Type B pancreatic cell (in vitro differentiated cells): ENCODE results near the gene GNA15. TPM values are rescaled to one million over a fixed set of nuclear protein-coding genes. Genes with fewer than 3 reads are reported as not detected.
A peak's percentile ranks its signal among the peaks of the same experiment; 100 is the strongest.

Source experiments
- DNase-seq: peaks from one replicate; pipeline ENCODE4 v3.0.0; 2021; ENCODE audit warnings: mixed read lengths; ENCODE audit not compliant: unreplicated experiment; ENCODE audit errors: extremely low spot score
- H3K27ac Mint-ChIP-seq: 2 replicates; pipeline ENCODE4 v1.8.0; 2021; ENCODE audit warnings: mild to moderate bottlenecking, mixed read lengths
- H3K27me3 Mint-ChIP-seq: 2 replicates; pipeline ENCODE4 v1.8.0; 2021; ENCODE audit warnings: mixed read lengths
- H3K36me3 Mint-ChIP-seq: 2 replicates; pipeline ENCODE4 v1.8.0; 2021; ENCODE audit warnings: mixed read lengths
- H3K4me1 Mint-ChIP-seq: one replicate; pipeline ENCODE4 v1.8.0; 2021; ENCODE audit warnings: mixed read lengths; ENCODE audit not compliant: unreplicated experiment
- H3K4me3 Mint-ChIP-seq: 2 replicates; pipeline ENCODE4 v1.8.0; 2021; ENCODE audit warnings: mild to moderate bottlenecking, mixed read lengths
- H3K9me3 Mint-ChIP-seq: 2 replicates; pipeline ENCODE4 v1.8.0; 2021; ENCODE audit warnings: mixed read lengths
- total RNA-seq: library from RNA; stranded (reverse); gene quantifications from 2 replicates; pipeline ENCODE4 v1.2.1, GENCODE V29; 2021; ENCODE audit warnings: low replicate concordance
- TF ChIP-seq, protein P1 (sequence below): fragments of 200-600 bp; sonication (generic); conservative IDR thresholded peaks from 2 replicates; pipeline ENCODE4 v1.5.0; 2021; ENCODE audit warnings: antibody characterized with exemption, mild to moderate bottlenecking

Gene GNA15
- total RNA-seq, 1 donor from 2014 or later, result 1.6 TPM

DNA sequence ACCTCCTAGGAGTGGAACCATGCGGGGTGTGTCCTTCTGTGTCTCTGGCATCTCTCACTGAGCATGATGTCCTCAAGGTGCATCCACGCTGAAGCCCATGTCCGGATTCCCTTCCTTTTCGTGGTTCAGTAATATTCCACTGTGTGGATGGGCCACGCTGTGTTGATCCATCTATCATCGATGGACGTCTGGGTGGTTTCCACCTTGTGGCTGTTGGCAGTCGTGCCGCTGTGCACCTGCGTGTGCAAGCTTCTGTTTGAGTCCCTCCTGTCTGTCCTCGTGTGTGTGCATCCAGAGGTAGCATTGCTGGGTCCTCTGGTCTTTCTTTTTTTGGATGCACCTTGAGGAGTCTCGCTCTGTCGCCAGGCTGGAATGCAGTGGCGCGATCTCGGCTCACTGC is 11.2 kb upstream of the GNA15 start:
- Mint-ChIP-seq H3K4me3 (no peak overlapping the region), H3K27ac (peak overlapping the region; percentile 56), H3K36me3 (no peaks in the 10 kb centered on the region), H3K27me3 (no peaks in the 10 kb centered on the region), H3K4me1 (peaks cover 8% of the 10 kb centered on the region), H3K9me3 (peaks cover 4% of the 10 kb centered on the region)
- TF ChIP-seq, protein P1, sequence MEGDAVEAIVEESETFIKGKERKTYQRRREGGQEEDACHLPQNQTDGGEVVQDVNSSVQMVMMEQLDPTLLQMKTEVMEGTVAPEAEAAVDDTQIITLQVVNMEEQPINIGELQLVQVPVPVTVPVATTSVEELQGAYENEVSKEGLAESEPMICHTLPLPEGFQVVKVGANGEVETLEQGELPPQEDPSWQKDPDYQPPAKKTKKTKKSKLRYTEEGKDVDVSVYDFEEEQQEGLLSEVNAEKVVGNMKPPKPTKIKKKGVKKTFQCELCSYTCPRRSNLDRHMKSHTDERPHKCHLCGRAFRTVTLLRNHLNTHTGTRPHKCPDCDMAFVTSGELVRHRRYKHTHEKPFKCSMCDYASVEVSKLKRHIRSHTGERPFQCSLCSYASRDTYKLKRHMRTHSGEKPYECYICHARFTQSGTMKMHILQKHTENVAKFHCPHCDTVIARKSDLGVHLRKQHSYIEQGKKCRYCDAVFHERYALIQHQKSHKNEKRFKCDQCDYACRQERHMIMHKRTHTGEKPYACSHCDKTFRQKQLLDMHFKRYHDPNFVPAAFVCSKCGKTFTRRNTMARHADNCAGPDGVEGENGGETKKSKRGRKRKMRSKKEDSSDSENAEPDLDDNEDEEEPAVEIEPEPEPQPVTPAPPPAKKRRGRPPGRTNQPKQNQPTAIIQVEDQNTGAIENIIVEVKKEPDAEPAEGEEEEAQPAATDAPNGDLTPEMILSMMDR, result no peak
- no peak for DNase-seq

DNA sequence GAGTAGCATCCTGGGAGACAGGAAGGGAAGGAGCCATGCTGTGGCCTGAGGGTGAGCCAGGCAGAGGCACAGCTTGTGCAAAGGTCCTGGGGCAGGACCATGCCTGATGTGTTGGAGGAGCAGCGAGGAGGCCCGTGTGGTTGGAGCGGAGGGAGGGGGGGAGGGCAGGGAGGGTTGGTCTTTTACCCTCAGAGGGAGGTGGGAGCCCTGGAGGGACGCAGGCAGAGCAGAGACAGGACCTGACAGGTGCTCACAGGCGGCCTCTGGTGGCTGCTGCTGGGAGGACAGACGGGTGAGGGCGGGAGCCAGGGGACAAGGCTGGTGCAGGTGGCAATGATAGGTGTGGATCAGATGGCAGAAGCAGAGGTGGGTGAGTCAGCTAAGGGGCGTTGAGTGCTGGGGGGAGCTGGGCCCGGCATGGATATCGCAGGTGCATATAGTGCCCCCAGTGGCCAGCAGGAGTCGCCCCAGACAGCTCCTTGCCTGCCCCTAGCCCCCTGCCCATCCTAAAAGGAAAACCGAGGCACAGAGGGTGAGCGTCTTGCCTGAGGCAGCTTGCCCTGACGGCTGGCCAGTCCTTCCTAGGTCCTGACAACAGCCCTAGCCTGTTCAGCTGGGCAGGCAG is 9.8 kb upstream of the GNA15 start:
- DNase-seq, result no peak
- H3K27ac Mint-ChIP-seq, result no peak overlapping the region

DNA sequence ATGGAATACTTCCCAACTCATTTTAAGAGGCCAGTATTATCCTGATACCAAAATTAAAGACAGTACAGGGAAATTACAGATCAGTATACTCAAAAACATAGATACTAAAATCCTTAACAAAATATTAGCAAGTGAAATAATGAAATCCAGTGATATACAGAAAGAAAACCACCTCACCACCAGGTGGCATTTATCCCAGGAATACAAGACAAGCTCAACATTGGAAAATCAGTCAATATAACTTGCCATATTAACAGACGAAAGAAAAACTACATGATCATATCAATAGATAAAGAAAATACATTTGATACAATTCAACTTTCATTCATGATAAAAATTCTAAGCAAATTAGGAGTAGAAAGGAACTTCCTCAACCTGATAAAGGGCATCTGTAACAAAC is 6.7 kb upstream of the GNA15 start:
- Mint-ChIP-seq H3K4me1 (peaks cover 8% of the 10 kb centered on the region), H3K27me3 (no peaks in the 10 kb centered on the region), H3K27ac (peak overlapping the region; percentile 30), H3K9me3 (peaks cover 4% of the 10 kb centered on the region), H3K36me3 (no peaks in the 10 kb centered on the region), H3K4me3 (no peak overlapping the region)
- TF ChIP-seq, protein P1, result peak; percentile 68
- DNase-seq, result no peak

More for the DNA sequence above, 9.8 kb upstream of the GNA15 start:
- H3K9me3 Mint-ChIP-seq, result peaks cover 4% of the 10 kb centered on the region
- H3K36me3 Mint-ChIP-seq, result no peaks in the 10 kb centered on the region
- no peaks in the 10 kb centered on the region for H3K27me3 Mint-ChIP-seq
- peaks cover 8% of the 10 kb centered on the region for H3K4me1 Mint-ChIP-seq
- no peak overlapping the region for H3K4me3 Mint-ChIP-seq
- TF ChIP-seq, protein P1, result peak; percentile 81

DNA sequence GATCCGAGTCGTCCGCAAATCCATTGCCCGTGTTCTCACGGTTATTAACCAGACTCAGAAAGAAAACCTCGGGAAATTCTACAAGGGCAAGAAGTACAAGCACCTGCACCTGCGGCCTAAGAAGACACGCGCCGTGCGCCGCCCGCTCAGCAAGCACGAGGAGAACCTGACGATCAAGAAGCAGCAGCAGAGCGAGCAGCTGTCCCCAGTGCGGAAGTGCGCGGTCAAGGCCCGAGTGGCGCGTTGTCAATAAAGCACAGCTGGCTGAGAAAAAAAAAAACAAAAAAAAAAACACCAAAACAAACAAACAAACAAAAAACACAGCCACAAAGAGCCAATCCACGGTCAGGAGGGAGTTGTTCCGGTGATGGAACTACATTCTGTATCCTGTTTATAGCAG is 4.7 kb upstream of the GNA15 start:
- peaks cover 5% of the 10 kb centered on the region for H3K4me1 Mint-ChIP-seq

DNA sequence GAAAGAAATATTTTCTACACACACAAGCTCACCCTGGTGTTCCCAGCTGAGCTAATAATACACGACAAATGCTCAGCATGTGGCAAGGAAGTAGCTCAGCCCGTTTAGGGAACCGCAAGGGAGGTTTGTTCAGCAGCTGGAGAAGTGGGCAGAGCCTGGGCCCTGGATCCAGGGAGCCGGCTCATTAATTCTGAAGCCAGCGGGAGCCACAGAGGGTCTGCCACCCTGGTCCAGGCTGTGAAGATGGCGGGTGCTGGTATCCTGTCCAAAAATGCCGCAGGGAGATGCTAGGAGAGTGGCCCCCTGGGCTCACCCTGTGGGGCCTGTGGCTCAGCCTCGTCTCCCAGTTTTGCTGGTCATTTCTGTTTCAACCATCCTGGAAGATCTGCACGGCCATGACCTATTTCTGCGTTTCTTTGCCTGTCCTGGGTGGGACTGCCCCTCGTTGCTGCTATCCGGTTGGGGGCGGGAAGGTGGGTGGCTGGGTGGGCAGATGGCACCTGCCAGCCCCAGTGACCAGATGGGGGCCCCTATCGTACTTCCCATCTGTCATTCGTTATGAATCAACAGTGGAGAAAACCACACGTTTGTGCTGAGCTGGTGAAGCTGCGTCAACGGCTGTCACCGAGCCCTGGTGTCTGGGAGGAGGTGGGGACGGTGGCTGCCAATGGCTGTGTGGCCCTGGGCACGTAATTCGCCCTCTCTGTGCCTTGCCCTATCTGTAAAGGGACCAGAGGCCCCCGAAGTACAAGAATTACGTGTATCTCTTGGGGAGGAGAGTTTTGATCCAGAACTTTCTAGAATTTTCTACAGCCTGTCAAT is 2.7 kb upstream of the GNA15 start:
- Mint-ChIP-seq H3K27ac (no peak overlapping the region), H3K4me3 (no peak overlapping the region), H3K36me3 (no peaks in the 10 kb centered on the region), H3K4me1 (peaks cover 9% of the 10 kb centered on the region), H3K27me3 (peaks cover 2% of the 10 kb centered on the region), H3K9me3 (peaks cover 4% of the 10 kb centered on the region)
- no peak for DNase-seq
- TF ChIP-seq, protein P1, result no peak

More for the DNA sequence above, 4.7 kb upstream of the GNA15 start:
- Mint-ChIP-seq H3K27ac (no peak overlapping the region), H3K36me3 (no peaks in the 10 kb centered on the region), H3K27me3 (no peaks in the 10 kb centered on the region), H3K9me3 (peaks cover 4% of the 10 kb centered on the region), H3K4me3 (no peak overlapping the region)
- DNase-seq, result no peak
- TF ChIP-seq, protein P1, result no peak
